Urothelium cell line (cell line): ENCODE data around the gene ZNF532.

Experiments used
- DNase-seq: peaks from one replicate; pipeline ENCODE4 v3.0.0; 2011; ENCODE audit warnings: low spot score, mixed read lengths
- FAIRE-seq: peaks from 2 replicates; lab custom pipeline; 2011; peaks lifted over from hg19 to GRCh38; lab: Jason Lieb, UNC

Gene ZNF532

DNA sequence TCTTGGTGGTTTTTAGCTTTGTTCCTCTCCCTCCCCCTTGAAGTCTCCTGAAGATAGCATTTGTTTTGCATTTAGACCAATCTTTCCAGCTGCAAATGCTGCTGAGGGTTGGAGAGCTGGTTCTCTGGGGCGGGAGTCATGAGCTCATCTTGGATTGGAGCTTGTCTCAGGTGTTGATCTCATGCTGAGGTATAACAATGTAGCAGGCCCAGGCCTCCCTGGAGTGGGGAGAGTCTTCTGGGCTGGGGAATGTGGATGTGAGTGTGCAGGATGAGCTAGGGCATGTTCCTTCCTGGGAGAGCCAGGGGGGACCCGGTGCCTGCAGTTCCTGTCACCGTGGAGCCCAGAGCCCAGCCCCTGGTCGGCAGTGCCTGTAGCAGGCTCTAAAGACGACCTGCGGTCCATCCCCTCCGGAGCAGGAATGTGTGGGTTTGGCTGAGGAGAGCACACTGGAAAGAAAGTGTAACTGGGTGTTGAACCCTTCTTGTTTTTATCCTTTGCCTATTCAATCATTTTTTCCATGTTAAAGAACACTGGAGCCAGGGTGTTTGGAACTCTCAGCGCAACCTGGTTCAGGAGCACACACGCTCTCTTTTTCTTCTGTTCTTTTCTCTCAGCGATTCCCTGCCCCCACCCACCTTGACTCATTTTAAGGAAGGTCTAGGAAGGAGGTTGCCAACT is 2.7 kb downstream of the ZNF532 start:
- DNase-seq (no peak), FAIRE-seq (no peak)

GRCh38 chr18:58868440-58868839 is 3.8 kb downstream of the ZNF532 start:
- DNase-seq (no peak), FAIRE-seq (no peak)

- no peak for FAIRE-seq
- DNase-seq: no peak
These were observed 5.5 kb downstream of the ZNF532 start for GRCh38 chr18:58870130-58870529.

- DNase-seq: no peak
- no peak for FAIRE-seq
These were observed 5.9 kb downstream of the ZNF532 start for GRCh38 chr18:58870621-58871020.

DNA sequence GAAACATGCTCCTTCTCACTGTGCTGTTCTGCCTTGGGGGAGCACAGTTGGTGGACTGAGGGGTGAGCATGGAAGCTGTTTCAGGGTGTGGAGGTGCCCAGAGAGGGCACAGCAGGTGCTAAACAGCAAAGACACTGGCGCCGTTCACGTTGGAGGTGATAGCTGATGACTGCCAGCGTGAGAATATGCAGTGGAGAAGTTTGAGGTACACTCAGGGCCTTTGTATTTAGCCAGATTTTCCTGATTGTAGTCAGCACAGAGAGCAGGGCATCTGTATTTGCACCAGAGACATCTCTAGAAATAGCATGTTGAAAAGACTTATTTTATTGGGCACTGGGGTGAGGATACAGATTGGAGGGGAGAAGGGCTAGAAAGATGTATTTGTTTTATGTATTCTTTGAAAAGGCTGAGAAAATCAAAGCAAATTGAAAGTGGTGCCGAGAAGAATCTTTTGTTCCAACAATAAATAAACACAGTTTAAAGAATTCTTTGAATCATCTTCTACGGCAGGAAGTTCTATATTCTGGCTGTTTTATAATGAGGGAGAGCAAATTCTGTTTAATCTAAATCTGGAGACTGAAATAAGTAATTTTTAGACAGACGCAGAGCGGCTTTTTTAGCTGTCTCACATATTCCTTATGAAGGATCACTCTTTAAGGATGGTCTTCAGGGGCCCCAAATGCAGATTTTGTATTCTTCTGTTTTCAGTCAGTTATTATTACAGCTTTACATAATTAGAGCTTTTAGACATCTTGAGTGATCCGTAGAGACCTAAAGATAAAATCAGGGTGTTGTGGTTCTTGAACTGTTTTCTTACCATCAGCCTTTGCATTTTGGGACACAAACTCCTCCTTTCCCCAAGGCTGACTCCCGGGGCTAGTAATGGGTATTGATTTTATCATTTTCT is 7.1 kb downstream of the ZNF532 start:
- FAIRE-seq: no peak
- DNase-seq: no peak

DNA sequence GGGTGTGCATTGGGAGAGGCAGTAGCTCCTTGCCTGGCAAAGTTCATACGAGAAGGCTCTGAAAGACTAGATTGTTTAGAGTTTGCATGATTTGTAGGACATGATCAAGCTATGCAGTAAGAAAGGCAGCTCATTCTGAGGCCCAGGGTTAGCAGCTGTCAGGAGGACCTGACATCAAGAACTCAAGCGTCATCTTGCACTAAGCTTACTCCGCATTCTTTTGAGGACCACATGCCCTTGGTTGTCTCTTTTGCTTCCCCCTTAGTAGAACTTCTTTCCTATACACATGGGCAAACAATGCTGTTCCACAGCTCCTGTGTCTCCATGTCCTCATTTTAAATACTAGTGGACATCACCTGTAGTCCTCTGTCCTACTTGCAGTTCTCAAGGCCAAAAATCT is 14.0 kb downstream of the ZNF532 start:
- DNase-seq (no peak), FAIRE-seq (no peak)

DNA sequence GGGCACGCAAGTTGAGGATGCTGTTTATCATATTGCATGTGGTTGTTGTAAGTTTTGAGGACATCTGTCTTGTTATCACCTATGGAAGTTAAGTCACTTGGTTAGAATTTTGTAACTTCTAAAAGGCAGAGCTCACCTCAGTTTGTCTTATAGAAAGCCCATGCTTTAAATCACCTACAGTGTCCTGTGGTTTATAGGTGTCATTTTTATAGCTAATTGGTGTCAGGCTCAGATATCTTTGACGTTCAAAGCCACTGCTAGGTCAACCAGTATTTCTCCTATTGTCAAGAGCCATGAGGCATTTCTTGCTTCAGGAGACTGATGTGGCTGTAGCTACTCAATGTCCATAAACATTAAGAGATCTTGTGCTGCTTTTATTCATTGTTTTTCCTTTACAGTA is 16.8 kb downstream of the ZNF532 start:
- no peak for DNase-seq
- FAIRE-seq: no peak

- FAIRE-seq (no peak), DNase-seq (no peak)
These were observed 17.4 kb downstream of the ZNF532 start for GRCh38 chr18:58882044-58882443.

GRCh38 chr18:58882686-58883085 is 18.0 kb downstream of the ZNF532 start:
- DNase-seq (no peak), FAIRE-seq (no peak)

DNA sequence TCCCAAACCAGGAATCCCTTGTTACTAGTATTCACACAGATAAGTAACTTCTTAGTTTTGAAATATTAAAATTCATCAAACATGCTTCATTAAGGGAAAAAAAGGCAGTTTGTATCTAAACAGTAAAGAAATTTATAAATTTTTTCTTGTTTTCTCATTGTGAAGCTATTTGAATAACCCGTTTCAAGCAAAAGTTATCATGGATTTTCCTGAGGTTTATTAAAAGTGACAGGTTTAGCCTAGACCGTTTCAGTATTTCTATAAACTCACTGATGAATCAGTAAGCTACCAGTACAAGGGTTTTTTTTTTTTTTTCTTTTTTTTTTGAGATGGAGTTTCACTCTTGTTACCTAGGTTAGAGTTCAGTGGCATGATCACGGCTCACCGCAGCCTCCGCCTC is 20.0 kb downstream of the ZNF532 start:
- DNase-seq: no peak
- no peak for FAIRE-seq

DNA sequence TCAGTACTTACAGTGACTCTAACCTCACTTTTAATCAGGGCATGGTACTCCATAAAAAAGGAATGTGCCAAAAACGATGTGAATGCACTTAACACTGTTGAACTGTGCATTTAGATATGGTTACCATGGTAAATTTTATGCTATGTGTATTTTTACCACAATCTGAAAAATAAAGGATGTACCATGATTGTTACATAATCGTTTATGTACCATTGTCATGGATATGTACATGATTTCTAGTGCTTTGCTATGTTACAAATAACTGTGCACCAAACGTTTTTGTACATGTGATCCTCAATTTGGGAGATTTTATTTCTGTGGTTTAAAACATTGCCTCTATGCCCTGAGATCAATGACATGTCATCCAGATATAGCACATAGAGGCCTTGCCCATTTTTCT is 21.8 kb downstream of the ZNF532 start:
- DNase-seq: no peak
- FAIRE-seq: no peak

GRCh38 chr18:58886864-58887612 is 22.4 kb downstream of the ZNF532 start:
- no peak for FAIRE-seq
- DNase-seq: no peak

DNA sequence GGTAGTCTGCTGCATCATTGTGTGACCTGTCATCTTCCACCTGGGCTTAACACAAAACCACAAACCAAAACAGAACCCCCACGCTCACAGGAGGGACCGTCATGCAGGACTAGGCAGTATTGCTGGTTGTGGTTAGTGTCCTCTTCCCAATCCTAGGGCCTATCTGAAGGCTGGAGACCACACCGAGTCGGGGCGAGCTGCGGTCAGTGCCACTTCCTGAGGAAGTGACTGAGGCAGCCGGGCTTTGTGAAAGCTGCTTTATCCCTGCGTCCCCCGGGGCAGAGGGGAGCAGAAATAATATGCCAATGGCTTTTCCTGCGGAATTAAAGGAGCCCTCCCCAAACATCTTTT is 22.9 kb downstream of the ZNF532 start:
- FAIRE-seq (no peak), DNase-seq (peak; percentile 44)

DNA sequence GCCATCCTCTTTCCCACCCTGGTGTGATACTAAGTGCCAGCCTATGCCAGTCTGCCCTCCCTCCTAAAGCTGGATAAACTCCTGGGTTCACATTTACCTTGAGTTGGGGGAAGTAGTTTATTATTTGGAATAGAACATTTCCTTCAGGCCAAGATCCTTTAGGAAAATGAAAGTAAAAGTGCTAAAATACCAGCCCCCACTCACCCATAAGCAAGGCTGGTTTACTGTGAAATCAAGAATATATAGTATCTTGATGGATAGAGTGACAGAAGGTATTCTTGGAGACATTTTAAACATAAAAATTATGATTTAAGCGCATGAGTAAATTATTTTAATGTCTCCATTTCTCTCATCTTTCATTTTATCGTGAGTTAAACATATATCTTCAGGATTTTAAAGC is 27.1 kb downstream of the ZNF532 start:
- FAIRE-seq (no peak), DNase-seq (no peak)

DNA sequence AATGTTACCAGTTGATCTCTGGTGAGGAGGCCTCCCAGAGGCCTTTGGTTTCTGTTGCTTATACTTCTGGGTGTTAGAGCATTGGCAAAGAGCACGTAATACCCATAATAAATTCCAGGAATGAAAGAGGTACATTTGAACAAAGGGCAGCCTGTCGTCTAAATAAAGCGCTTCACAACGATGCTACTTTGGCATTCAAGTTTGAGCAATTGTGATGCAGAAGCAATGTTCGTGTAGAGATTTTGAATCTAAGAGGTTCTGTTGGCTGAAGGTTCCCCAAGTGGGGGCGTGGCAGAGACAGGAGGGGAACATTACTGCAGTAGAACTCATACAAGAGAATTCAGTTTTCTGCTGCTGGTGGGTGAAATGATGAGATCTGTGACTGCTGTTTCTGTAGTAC is 27.8 kb downstream of the ZNF532 start:
- DNase-seq (no peak), FAIRE-seq (no peak)

DNA sequence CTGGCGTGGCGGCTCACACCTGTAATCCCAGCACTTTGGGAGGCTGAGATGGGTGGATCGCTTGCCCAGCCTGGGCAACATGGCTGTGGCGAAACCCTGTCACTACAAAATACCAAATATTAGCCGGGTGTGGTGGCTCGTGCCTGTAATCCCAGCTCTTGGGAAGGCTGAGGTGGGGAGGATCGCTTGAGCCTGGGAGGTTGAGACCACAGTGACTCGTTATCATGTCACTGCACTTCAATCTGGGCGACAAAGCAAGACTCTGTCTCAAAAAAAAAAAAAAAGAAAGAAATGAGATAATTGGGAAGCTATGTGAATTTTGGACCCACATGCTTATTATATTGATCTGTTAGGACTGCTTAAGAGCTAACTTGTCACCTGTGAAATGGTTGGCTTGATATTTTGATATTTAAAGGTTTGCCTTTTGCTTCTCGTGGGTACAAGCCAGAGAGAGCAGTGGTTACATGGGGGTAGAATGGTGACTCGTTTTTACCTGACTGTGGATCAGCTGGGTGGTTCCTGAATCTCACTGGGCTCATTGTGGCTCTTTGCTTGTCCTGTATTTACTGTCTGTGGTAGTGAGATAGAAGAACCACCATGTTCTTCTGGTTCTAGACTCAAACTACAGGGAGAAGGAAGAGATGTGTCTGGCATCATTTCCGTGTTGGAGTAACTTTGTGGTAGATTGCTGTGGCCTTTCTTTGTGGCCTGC is 28.9 kb downstream of the ZNF532 start:
- DNase-seq: no peak
- no peak for FAIRE-seq

- no peak for FAIRE-seq
- DNase-seq: no peak
These were observed 30.3 kb downstream of the ZNF532 start for GRCh38 chr18:58894930-58895329.

- DNase-seq (no peak), FAIRE-seq (no peak)
These were observed 30.7 kb downstream of the ZNF532 start for GRCh38 chr18:58895385-58895784.

DNA sequence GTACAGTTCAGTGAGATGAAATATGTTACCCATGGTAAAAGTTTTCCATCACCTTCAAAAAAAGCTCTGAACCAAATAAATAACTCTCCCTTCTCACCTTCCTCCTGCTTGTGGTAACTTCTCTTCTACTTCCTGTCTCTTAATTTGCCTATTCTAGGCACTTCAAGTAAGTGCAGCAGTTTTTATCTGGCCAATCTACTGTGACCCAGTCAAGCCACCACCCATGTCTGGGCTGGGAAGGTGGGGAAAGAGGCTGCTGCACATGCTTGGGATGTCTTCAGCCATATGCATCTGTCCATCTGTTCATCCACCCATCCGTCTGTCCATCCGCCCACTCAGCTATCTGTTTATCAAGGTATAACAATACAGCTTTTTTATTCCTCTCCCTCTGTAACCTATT is 31.6 kb downstream of the ZNF532 start:
- no peak for FAIRE-seq

GRCh38 chr18:58896734-58897508 is 32.2 kb downstream of the ZNF532 start:
- DNase-seq: no peak
- FAIRE-seq: no peak

More for the DNA sequence above, 31.6 kb downstream of the ZNF532 start:
- no peak for DNase-seq
